Measurements from ENCODE around the gene TMEM129.
A peak's percentile ranks its signal among the peaks of the same experiment; 100 is the strongest.

Gene TMEM129, protein sequence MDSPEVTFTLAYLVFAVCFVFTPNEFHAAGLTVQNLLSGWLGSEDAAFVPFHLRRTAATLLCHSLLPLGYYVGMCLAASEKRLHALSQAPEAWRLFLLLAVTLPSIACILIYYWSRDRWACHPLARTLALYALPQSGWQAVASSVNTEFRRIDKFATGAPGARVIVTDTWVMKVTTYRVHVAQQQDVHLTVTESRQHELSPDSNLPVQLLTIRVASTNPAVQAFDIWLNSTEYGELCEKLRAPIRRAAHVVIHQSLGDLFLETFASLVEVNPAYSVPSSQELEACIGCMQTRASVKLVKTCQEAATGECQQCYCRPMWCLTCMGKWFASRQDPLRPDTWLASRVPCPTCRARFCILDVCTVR

DNA sequence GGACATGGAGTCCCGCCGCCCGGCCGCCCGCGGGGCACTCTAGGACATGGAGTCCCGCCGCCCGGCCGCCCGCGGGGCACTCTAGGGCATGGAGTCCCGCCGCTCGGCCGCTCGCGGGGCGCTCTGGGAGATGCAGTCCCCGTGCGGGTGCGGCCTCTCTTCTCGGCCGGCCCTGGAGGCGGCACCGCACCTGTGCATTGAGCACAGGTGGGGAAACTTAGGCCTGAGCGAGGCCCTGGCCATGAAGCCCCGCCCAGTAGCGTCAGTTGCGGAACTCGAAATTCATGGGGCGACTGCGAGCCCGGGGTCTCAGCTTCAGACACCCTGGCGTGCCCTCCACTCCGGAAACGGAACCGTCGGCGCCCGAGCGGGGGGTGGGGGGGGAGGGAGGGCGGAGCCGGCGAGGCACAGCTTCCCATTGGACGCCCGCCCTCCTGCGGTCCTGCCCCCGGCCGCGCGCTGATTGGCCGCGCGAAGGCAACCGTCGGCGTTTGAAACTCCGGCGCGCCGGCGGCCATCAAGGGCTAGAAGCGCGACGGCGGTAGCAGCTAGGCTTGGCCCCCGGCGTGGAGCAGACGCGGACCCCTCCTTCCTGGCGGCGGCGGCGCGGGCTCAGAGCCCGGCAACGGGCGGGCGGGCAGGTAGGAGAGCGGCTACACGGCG, at the start of gene TMEM129, which contains the start of gene TACC3:
Gene TMEM129, minus strand, starts transcription at position 321 of the 663 bp plus-strand sequence. CDS start 486 bp downstream, outside the sequence.
Gene TACC3, plus strand, starts transcription at position 519 of the 663 bp plus-strand sequence. CDS start 1,901 bp downstream, outside the sequence.
- H3K4me1 Mint-ChIP-seq = peaks cover 52% of the 10 kb centered on the region
- H3K27me3 Mint-ChIP-seq = no peaks in the 10 kb centered on the region
- H3K4me3 Mint-ChIP-seq = peak within 1 kb of the TSS; percentile 98
- ATAC-seq = peak; percentile 83
- DNase-seq = peak; percentile 93
- peak within 1 kb of the TSS; percentile 95 for H3K27ac Mint-ChIP-seq
- no peaks in the 10 kb centered on the region for H3K9me3 Mint-ChIP-seq
- H3K36me3 Mint-ChIP-seq (ENCODE audit: low read depth) = peaks cover 35% of the 10 kb centered on the region

DNA sequence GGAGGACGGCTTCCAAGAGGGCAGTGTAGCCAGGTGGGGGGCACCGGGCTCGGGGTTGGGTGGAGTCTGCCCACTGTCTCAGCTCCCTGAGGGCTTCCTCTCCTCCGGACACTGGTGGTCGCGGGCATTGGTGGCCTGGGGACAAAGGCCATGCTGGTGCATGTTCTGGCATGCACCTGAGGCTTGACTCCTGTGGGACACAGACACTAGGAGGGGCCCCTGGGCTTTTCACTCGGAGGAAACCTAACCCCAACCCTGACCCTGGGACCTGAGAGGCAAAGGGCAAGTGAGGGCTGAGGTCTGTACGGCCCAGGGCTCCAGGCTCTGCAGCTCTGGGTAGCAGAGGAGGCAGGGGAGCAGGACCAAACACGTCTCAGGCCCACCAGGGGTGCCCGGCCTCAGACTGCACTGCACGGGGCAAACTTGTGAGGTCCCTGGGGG, 49.7 kb upstream of the TMEM129 start:
- Mint-ChIP-seq H3K27me3 (peaks cover 6% of the 10 kb centered on the region), H3K9me3 (no peaks in the 10 kb centered on the region), H3K27ac (no peak overlapping the region), H3K4me3 (no peak overlapping the region), H3K4me1 (peaks cover 3% of the 10 kb centered on the region), H3K36me3 (ENCODE audit: low read depth) (no peaks in the 10 kb centered on the region)
- ATAC-seq = no peak
- no peak for DNase-seq

DNA sequence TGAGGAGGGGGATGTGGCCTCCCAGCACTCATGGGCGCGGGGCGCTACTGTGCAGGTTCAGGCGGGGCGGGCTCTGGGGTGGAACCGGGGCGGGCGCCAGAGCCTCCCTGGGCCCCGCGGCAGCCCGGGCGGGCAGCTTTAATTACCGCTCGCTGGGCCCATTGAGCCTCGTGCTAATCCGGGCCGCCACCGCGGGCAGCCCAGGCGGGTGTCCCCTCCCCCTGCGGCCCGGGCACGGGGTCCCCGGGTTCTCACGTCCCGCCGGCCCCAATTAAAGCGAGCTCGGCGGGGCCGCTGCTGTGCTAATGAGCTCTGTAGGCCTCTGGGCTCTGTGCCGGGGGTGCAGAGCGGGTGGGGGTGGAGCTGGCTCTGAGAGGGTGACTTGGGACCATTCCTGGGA, 49.1 kb upstream of the TMEM129 start:
- Mint-ChIP-seq H3K9me3 (no peaks in the 10 kb centered on the region), H3K36me3 (ENCODE audit: low read depth) (no peaks in the 10 kb centered on the region), H3K4me1 (peaks cover 3% of the 10 kb centered on the region), H3K27me3 (peaks cover 6% of the 10 kb centered on the region), H3K4me3 (no peak overlapping the region), H3K27ac (no peak overlapping the region)
- no peak for DNase-seq
- ATAC-seq = no peak

DNA sequence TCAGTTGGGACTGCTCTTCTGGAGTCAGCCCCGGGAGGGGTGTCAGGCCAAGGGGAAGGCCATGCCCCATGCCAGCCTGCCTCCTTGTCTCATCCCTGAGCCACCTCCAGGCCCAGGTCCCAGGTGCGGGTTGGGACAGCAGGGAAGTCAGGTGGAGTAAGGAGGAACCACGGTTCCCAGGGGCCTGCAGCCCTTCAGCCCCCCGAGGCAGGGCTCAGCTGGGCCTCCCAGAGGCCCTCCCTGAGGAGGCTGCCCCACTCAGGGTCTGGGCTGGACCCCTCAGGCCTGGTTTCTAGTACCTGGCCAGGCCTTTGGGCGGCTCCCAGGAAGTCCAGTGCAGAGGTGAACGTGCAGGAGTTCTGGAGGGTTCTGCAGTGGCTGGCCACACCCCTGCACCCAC, 48.6 kb upstream of the TMEM129 start:
- no peak overlapping the region for H3K27ac Mint-ChIP-seq
- no peaks in the 10 kb centered on the region for H3K9me3 Mint-ChIP-seq
- no peak overlapping the region for H3K4me3 Mint-ChIP-seq
- peaks cover 3% of the 10 kb centered on the region for H3K4me1 Mint-ChIP-seq
- DNase-seq = no peak
- ATAC-seq = no peak
- H3K27me3 Mint-ChIP-seq = peaks cover 9% of the 10 kb centered on the region
- no peaks in the 10 kb centered on the region for H3K36me3 Mint-ChIP-seq (ENCODE audit: low read depth)

DNA sequence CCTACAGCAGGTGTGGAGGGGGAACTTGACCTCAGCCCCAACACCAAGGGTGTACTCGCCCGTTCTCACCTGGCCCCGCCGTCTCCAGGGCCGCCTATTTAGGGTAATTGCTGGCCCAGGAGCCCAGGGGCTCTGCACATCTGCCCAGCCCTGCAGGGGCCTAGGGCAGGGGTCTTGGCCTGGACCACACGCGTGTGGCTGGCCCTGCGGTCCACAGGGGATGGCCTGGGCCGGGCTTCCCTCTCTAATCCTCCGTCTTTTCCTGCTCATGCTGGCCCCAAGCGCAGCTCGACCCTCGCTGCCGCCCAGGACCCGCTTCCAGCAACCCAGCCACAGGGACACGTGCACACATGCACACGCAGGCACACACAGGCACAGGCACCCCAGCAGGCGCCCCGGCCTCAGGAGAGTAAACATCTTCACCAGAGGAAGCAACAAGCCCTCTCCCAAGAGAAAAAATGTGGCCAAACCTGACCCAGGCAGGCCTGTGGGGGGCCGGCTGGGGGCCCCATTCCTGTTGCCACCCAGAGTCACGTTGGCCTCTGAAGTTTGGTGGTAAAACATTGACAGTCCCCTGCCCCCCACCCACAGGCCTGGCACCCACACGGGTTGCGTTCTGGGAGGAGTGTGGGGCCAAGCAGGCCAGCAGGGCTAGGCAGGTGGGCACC, 47.4 kb upstream of the TMEM129 start:
- ATAC-seq (no peak), DNase-seq (no peak)
- no peak overlapping the region for H3K4me3 Mint-ChIP-seq
- H3K9me3 Mint-ChIP-seq = no peaks in the 10 kb centered on the region
- H3K27ac Mint-ChIP-seq = no peak overlapping the region
- peaks cover 17% of the 10 kb centered on the region for H3K27me3 Mint-ChIP-seq
- H3K36me3 Mint-ChIP-seq (ENCODE audit: low read depth) = no peaks in the 10 kb centered on the region
- H3K4me1 Mint-ChIP-seq = peaks cover 3% of the 10 kb centered on the region

DNA sequence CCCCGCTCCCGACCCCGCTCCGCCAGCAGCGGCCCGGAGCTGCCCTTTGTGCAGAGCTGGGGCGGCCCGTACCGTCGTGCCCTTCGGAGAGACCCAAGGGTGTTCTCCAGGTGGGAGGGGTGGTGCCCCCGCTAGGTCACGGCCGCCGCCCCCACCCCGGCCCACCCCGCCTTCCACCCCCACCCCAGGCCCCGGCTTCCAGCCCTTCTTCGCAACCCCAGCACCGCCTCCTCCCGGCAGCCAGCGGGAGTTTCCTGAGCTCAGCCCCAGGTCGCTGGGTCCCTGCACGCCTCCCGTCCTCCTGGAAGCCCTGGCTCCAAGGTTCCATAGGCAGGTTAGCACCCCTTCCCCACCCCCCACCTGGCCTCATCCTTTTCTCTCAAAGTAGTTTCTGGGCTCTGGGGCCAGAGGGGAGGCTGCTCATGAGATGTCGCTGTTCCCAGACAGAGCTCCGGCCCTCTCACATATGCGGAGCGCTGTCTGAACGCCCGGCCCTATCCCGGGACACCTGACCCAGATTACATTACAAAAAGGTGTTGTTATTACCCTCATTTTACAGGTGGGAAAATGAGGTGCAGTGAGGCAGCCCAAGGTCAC, 46.7 kb upstream of the TMEM129 start:
- H3K9me3 Mint-ChIP-seq = no peaks in the 10 kb centered on the region
- H3K27ac Mint-ChIP-seq = no peak overlapping the region
- H3K4me1 Mint-ChIP-seq = peaks cover 3% of the 10 kb centered on the region
- peak; percentile 39 for DNase-seq
- H3K4me3 Mint-ChIP-seq = no peak overlapping the region
- H3K36me3 Mint-ChIP-seq (ENCODE audit: low read depth) = no peaks in the 10 kb centered on the region
- ATAC-seq = no peak
- peaks cover 19% of the 10 kb centered on the region for H3K27me3 Mint-ChIP-seq

DNA sequence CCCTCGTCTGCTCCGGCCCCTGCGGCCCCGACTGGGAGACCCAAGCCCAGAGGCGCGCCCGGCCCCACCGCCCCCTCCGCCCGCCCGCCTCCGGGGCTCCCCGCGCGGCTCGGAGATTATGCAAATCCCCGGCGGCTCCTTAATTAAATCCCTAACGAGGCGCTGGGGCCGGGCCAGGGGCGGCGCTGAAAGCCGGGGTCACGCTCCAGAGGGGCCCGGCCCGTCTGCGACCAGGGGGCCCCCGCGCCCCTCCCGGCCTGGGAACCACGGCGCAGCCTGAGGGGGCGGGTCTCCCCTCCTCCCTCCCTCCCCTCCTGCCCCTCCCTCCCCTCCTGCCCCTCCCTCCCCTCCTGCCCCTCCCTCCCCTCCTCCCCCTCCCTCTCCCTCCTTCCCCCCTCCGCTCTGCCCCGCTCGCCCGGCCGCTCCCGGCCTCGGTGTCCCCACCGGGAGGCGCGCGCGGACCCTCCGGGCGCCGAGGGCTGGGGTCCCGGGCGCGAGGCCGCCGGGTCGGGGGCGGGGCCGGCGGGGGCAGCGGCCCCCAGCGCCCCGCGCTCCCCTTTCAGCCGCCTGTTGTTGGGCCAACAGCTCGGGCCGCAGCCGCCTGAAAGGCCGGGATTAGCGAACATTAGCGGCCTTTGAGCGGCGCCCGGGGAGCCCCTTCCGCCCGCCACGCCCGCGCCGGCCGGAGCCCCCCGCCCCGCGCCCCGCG, 46.1 kb upstream of the TMEM129 start:
- peaks cover 3% of the 10 kb centered on the region for H3K4me1 Mint-ChIP-seq
- H3K36me3 Mint-ChIP-seq (ENCODE audit: low read depth) = no peaks in the 10 kb centered on the region
- H3K27me3 Mint-ChIP-seq = peaks cover 21% of the 10 kb centered on the region
- H3K27ac Mint-ChIP-seq = no peak overlapping the region
- DNase-seq (no peak), ATAC-seq (no peak)
- H3K9me3 Mint-ChIP-seq = no peaks in the 10 kb centered on the region
- H3K4me3 Mint-ChIP-seq = no peak overlapping the region

DNA sequence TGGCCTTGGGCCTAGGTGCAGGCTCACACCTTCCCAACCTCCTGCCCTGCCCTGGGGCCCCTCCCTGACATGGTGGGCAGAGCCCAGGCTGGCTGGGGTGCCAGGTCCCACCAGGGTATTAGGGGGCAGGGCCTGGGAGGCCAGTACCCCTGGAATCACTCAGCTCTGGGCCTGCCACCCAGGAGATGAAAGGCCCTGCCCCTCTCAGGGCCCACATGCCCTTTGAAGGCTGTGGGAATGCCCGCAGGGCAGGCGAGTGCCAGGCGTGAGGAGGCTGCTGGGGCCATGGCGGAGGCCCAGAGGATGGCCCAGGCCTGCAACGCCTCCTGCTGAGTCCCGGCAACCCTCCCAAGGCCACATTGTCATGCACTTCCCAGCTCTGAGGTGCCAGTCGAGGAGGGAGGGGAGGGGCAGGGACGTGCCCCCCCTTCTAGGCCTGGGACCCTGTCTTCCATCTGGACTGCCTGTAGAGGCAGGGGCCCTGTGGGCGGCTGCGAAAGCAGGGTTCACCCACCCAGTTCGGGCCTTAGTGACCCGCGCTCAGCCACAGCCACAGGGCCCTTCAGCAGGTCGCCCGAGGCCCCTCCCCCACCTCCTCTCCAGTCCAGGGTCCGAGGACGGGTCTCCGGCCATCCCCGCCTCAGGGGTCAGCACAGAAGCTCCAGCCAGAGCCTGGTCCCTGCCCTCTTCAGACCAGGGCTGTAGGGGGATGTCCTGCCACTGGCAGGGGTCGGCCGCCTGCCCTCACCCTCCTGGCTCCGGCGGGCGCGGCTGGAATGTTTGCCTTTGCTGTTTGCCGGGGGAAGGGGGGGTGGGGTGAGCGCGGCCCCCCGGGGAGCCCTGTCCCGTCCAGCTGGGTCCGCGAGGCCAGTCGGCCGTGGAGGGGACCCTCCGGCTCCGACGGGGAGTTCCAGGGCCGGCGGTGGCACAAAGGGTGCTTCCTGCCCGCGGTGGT, 45.3 kb upstream of the TMEM129 start:
- H3K36me3 Mint-ChIP-seq (ENCODE audit: low read depth) = no peaks in the 10 kb centered on the region
- DNase-seq (no peak), ATAC-seq (no peak)
- H3K4me3 Mint-ChIP-seq = no peak overlapping the region
- H3K27me3 Mint-ChIP-seq = peaks cover 21% of the 10 kb centered on the region
- H3K4me1 Mint-ChIP-seq = peaks cover 2% of the 10 kb centered on the region
- no peak overlapping the region for H3K27ac Mint-ChIP-seq
- H3K9me3 Mint-ChIP-seq = no peaks in the 10 kb centered on the region

DNA sequence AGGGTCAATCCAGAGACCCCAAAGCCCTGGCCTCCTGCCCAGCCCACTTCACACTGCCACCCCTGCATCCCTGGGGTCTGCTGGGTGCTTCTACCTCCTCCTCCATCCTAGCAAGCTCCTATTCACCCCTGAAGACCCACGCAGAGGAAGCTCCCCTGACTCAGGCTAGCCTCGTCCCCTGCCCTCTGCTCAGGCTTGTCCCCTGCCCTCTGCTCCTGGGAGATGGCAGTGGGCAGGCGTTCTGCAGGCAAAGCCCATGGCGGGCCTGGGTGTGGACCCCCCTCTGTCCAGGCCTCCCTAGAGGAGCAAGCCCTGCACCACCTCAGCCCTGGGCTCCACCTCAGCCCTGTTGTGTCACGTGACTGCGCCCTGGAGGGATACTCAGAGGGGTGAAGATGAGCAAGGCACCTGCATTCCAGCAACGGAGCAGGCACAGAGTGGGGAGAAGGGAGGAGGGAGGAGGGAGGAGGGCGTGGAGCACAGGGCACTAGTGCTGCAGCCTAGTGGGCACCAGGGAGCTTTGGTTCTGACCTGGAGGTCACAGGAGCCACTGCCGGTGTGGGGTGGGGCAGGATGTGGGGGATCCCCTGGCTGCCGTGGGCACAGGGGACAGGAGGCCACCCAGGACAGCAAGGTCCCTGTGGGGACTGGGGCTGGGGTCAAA, 44.4 kb upstream of the TMEM129 start:
- Mint-ChIP-seq H3K27me3 (peaks cover 21% of the 10 kb centered on the region), H3K4me1 (peaks cover 2% of the 10 kb centered on the region), H3K36me3 (ENCODE audit: low read depth) (no peaks in the 10 kb centered on the region), H3K4me3 (no peak overlapping the region), H3K27ac (no peak overlapping the region), H3K9me3 (no peaks in the 10 kb centered on the region)
- no peak for DNase-seq
- no peak for ATAC-seq

DNA sequence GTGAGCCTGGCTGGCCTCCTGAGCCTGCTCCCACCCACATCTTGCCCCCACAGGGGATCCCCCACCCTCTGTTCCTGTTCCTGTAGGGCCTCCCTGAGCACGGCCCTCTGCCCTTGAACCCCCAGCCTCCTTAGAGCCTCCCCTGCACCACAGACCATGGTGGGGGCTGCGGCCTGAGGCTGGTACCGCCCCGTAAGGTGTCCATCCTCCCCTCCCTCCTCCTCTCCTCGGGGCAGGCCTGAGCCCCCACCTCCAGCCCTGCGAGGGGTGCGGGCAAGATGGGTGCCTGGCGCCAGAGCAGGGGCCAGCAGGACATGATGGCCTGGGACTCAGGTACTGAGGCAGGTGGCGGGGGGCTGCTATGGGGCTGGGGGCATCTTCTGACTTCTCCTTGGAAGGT, 43.5 kb upstream of the TMEM129 start:
- Mint-ChIP-seq H3K27ac (no peak overlapping the region), H3K36me3 (ENCODE audit: low read depth) (no peaks in the 10 kb centered on the region), H3K4me3 (no peak overlapping the region), H3K27me3 (peaks cover 21% of the 10 kb centered on the region), H3K9me3 (no peaks in the 10 kb centered on the region), H3K4me1 (peaks cover 3% of the 10 kb centered on the region)
- DNase-seq = no peak
- ATAC-seq = no peak

DNA sequence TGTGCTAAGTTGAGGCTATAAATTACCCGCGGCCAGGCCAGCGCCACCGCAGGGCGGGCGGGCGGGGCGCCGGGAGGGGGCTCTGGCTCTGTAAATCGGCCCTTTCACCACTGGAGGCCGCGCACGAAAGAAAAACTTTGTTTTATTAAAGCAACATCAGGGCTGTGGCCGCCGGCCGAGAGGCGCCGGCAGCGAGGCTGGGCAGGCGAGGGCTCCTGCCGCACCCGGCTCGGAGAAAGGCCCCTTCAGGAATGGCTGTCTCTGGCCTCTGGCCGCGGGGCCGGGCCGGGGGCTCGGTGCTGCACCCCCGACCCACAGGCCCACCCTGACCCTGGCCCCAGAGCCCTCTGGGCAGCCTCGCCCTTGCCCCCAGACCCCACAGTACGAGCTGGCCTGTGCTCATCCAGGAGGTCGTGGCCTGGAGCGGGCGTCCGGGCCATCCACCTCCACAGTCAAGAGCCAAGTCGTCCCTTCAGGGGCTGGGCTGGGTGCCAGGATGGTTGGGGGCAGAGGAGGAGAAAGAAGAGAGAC, 42.5 kb upstream of the TMEM129 start:
- H3K36me3 Mint-ChIP-seq (ENCODE audit: low read depth) = no peaks in the 10 kb centered on the region
- peaks cover 21% of the 10 kb centered on the region for H3K27me3 Mint-ChIP-seq
- no peaks in the 10 kb centered on the region for H3K9me3 Mint-ChIP-seq
- no peak overlapping the region for H3K27ac Mint-ChIP-seq
- ATAC-seq (no peak), DNase-seq (no peak)
- H3K4me3 Mint-ChIP-seq = no peak overlapping the region
- peaks cover 3% of the 10 kb centered on the region for H3K4me1 Mint-ChIP-seq

DNA sequence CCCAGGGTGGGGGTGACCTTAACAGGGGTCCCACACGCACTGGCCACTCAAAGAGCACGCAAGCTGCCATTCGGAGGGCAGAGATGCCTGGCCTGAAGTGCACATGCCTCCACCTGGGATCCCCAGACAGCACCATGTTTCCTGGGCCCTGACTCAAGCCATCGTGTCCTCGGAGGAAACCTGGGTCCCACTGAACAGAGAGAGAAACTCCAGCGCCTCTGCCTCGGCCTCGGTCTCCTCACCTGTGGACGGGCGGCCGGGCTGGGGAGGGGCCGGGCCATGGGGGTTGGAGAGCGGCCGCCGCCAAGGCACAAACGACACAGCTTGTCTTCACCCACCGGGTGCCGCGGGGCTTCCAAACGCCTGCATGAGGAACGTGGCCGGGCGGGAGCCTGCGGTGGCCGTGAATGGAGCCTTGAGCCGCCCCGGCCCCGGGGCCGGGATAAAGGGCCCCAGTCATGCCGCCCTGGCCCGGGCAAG, 42.0 kb upstream of the TMEM129 start:
- Mint-ChIP-seq H3K9me3 (no peaks in the 10 kb centered on the region), H3K4me3 (no peak overlapping the region), H3K27ac (no peak overlapping the region), H3K27me3 (peaks cover 18% of the 10 kb centered on the region), H3K36me3 (ENCODE audit: low read depth) (no peaks in the 10 kb centered on the region), H3K4me1 (peaks cover 2% of the 10 kb centered on the region)
- ATAC-seq (no peak), DNase-seq (no peak)
